Body of pancreas (tissue), 4 donors: ENCODE data around the gene RELL2. TPM values are rescaled to one million over a fixed set of nuclear protein-coding genes. Genes with fewer than 3 reads are reported as not detected.

Experiments used
- ATAC-seq: fragments of 150-250 bp; one replicate; pipeline ENCODE4 v1.9.1; 2016
- DNase-seq, 4 donors: peaks; one replicate each; pipeline ENCODE4 v3.0.0-alpha.2; 2019
- H3K27ac ChIP-seq, 4 donors: fragments of 200-600 bp; sonication (generic); 1 replicate in 3 of 4; 2 replicates in 1 of 4; pipeline versions ENCODE4 v1.5.1 to v1.6.1; 2016 to 2019; ENCODE audit warnings: mild to moderate bottlenecking in 1 of 4, mixed read lengths in 1 of 4, moderate library complexity in 1 of 4
- H3K27me3 ChIP-seq, 2 donors: fragments of 200-600 bp; sonication (generic); one replicate each; pipeline ENCODE4 v1.6.0; 2016; ENCODE audit warnings: mild to moderate bottlenecking in 1 of 2
- H3K36me3 ChIP-seq, 2 donors: fragments of 200-600 bp; sonication (generic); replicated peaks in 1 of 2; 2 replicates each; pipeline ENCODE4 v1.5.1; 2016; ENCODE audit warnings: low read depth in 2 of 2; ENCODE audit not compliant: insufficient read depth in 1 of 2
- H3K4me1 ChIP-seq: fragments of 200-600 bp; sonication (generic); one replicate; pipeline ENCODE4 v1.6.0; 2016
- H3K4me3 ChIP-seq, 2 donors: fragments of 200-600 bp; sonication (generic); 1 replicate in 1 of 2; 2 replicates in 1 of 2; pipeline ENCODE4 v1.5.1; 2016 to 2019
- H3K9me3 ChIP-seq, 3 donors: fragments of 200-600 bp; sonication (generic); 1 replicate in 2 of 3; 2 replicates in 1 of 3; pipeline ENCODE4 v1.5.1; 2016
- POLR2A ChIP-seq, 3 donors: fragments of 450-650 bp; IDR thresholded peaks; one replicate each; pipeline ENCODE4 v1.6.1; 2016; ENCODE audit warnings: antibody characterized with exemption in 3 of 3, mild to moderate bottlenecking in 2 of 3
- WGBS, 2 donors: methylation state at CpG; one replicate each; pipeline ENCODE4 v1.1.5; 2017; 5-methylcytosine and 5-hydroxymethylcytosine counted together
- intact Hi-C: fragments of 100-400 bp; cut with DNase I; formaldehyde crosslinking; loops from one replicate; pipeline ENCODE4 v1.15.1; 2023
- total RNA-seq, 2 donors: library from RNA; depleted of rRNA; stranded (reverse); fragments of >200 nt; gene quantifications; one replicate each; pipeline ENCODE4 v1.1.0, GENCODE V29; 2016
- TF ChIP-seq, protein P1 (sequence below), 7 experiments: fragments of 450-650 bp in 4 of 7; fragments of 200-600 bp in 3 of 7; sonication (generic) in 3 of 7; IDR thresholded peaks; one replicate each; pipeline ENCODE4 v1.5.1; 2016 to 2019; ENCODE audit warnings: antibody characterized with exemption in 7 of 7

Gene RELL2
- total RNA-seq, 2 donors from 2014 or later, result 2.9 to 8.9 TPM

DNA sequence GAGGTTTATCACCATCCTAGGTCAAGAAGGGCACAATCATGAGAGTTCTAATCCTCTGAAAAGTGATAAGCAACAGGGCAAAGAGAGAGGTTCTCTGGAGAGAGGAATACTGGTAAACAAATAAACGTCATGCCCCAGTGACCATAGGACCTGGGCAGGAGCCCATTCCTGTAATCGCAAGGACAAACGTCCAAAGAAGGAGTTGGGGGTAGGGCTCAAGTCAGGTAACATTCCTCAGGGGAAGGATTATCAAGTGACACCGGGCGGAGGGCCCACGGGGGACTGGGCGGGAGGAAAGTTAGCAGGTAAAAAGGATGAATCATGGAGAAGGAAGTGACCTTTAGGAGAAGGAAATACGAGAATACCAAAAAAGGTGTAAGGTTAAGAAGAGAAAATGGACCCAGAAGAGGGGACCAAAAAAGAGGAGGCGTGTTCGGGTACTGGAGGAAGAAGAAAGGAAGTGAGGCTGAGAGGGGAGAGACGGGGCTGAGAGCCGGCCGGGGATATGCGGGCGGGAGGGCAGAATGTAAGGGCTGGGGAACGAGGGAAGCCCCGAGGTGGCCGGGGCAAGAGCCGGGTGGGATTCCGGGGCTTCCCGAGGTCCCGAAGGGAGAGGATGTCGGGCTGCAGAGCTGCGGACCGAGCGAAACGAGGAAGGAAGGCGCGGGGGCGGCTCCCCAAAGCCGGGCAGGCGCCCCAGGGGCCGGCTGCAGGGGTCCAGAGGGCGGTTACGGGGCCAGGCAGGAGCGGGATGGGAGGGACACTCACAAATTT, 18.6 kb upstream of the RELL2 start:
- ATAC-seq (peak; percentile 81), DNase-seq (peak; percentile 90 to 93 (median 90))
- Histone ChIP-seq H3K36me3 (peaks cover 0 to 1% of the 10 kb centered on the region in 2 donors), H3K4me1 (peaks cover 38% of the 10 kb centered on the region), H3K27ac (peak overlapping the region; percentile 98 to 100 (median 98)), H3K9me3 (no peaks in the 10 kb centered on the region), H3K27me3 (no peaks in the 10 kb centered on the region), H3K4me3 (peak overlapping the region; percentile 60 to 94)
- 0 to 1% methylated on average over 32 to 34 of the region's 36 CpGs for WGBS, 2 donors
- intact Hi-C loops, result no loop called here
- TF ChIP-seq, protein P1, sequence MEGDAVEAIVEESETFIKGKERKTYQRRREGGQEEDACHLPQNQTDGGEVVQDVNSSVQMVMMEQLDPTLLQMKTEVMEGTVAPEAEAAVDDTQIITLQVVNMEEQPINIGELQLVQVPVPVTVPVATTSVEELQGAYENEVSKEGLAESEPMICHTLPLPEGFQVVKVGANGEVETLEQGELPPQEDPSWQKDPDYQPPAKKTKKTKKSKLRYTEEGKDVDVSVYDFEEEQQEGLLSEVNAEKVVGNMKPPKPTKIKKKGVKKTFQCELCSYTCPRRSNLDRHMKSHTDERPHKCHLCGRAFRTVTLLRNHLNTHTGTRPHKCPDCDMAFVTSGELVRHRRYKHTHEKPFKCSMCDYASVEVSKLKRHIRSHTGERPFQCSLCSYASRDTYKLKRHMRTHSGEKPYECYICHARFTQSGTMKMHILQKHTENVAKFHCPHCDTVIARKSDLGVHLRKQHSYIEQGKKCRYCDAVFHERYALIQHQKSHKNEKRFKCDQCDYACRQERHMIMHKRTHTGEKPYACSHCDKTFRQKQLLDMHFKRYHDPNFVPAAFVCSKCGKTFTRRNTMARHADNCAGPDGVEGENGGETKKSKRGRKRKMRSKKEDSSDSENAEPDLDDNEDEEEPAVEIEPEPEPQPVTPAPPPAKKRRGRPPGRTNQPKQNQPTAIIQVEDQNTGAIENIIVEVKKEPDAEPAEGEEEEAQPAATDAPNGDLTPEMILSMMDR (IDR thresholded peaks at IDR 0.05), result no peak
- peak in 2 of 3 donors; percentile 36 to 42 for TF ChIP-seq POLR2A (IDR thresholded peaks at IDR 0.05)

DNA sequence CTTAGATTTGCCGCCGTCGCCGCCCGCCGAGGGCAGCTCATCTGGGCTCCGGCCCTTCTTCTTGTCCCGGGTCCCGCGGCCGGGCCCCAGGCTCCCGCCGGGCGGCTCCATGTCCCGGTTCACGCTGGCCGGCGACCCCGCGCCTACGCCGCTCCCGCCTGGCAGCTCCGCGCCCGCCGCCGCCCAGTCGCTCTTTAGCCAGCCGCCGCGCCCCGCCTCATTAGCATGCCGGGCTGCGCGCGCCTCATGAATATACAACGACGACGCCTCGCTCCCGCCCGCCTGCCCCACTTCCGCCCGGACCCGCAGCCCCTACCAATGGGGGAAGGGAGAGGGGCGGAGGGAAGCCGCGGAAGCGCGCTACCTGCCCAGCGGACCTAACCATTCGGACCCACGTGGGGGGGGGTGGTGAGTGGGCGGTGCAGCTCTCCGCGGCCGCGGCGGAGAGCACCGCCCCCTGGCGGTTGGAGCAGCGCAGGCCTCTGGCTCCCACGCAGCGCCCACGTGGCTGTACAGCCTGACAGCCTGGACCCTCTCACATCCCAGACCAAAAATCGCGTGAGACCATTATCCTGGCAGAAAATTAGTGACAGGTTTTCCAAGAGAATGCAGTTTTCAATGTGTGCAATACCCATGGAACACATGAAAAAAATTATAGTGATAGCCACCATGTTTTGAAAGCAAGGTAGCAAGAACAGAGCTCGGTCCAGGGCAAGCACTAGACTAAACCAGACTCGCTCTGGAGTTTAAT, 17.8 kb upstream of the RELL2 start, which contains the start of gene DIAPH1:
TSS of gene DIAPH1 (minus strand) at position 197 of the 751 bp plus-strand sequence. CDS start at position 111, 86 bp downstream.
- peak within 1 kb of the TSS; percentile 98 to 100 (median 98) for H3K27ac ChIP-seq

DNA sequence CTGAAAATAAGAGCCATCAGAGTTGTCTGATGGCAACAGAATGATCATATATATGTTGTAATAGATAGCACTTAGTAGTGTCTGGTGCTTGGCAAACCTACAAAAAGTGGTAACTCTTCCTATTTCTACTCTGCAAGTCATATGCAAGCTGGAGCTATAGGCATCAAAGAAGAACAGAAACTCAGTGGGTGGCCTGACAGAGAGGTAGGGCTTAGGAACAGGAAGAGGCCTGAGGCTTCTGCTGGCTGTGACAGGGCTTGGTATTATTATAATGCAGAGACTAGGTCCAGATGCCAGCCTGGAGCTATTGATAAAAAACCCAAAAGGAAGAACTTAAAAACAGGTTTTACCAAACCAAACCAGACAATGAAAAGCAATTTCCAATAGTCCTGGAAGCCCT, 13.6 kb upstream of the RELL2 start:
- H3K36me3 ChIP-seq, result peaks cover 3 to 11% of the 10 kb centered on the region in 2 donors
- intact Hi-C loops, result no loop called here
- ATAC-seq, result no peak

More for the DNA sequence above, 17.8 kb upstream of the RELL2 start, which contains the start of gene DIAPH1:
- no peaks in the 10 kb centered on the region for H3K9me3 ChIP-seq
- H3K4me3 ChIP-seq, result peak within 1 kb of the TSS; percentile 60 to 94
- intact Hi-C loops, result no loop called here
- DNase-seq, result peak; percentile 99
- ATAC-seq, result peak; percentile 94
- H3K36me3 ChIP-seq, result peaks cover 0 to 1% of the 10 kb centered on the region in 2 donors
- WGBS, 2 donors, result 2 to 13% methylated on average over 4 to 70 of the region's 70 CpGs
- TF ChIP-seq, protein P1 (IDR thresholded peaks at IDR 0.05), result peak; percentile 97 to 100 (median 99)
- peak; percentile 76 to 97 (median 83) for TF ChIP-seq POLR2A (IDR thresholded peaks at IDR 0.05)
- peaks cover 31% of the 10 kb centered on the region for H3K4me1 ChIP-seq
- no peaks in the 10 kb centered on the region for H3K27me3 ChIP-seq

DNA sequence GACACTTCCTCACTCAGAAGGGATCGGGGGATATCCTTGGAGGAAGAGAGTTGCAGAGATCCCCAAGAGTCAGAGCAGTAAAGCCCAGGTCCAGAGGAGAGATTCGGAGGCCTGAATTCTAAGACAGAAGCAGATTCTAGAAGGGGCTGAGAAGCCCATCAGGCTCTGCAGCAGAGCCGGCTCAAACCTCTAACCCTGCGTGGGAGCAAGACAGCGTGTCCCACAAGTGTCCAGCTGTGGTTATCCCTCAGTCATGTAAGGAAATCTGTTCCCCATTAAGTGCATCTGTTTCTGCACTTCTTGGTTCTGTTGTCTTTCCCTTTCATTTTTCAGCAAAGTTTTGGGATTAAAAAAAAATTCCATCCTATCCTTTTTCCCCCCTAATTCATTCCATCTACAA, 13.2 kb upstream of the RELL2 start:
- Histone ChIP-seq H3K36me3 (peaks cover 3 to 11% of the 10 kb centered on the region in 2 donors), H3K4me1 (no peaks in the 10 kb centered on the region), H3K9me3 (no peaks in the 10 kb centered on the region), H3K4me3 (no peak overlapping the region), H3K27me3 (no peaks in the 10 kb centered on the region), H3K27ac (peak overlapping the region in 1 of 4 donors; percentile 14)
- ATAC-seq, result no peak
- no peak for TF ChIP-seq POLR2A (IDR thresholded peaks at IDR 0.05)
- TF ChIP-seq, protein P1 (IDR thresholded peaks at IDR 0.05), result no peak
- no peak for DNase-seq
- intact Hi-C loops, result no loop called here
- WGBS, 2 donors, result 74 to 86% methylated on average over 5 of the region's 5 CpGs

More for the DNA sequence above, 13.6 kb upstream of the RELL2 start:
- no peaks in the 10 kb centered on the region for H3K9me3 ChIP-seq
- no peak for TF ChIP-seq POLR2A (IDR thresholded peaks at IDR 0.05)
- TF ChIP-seq, protein P1 (IDR thresholded peaks at IDR 0.05), result no peak
- H3K27ac ChIP-seq, result peak overlapping the region in 1 of 4 donors; percentile 14
- peak in 1 of 4 donors; percentile 45 for DNase-seq
- no peak overlapping the region for H3K4me3 ChIP-seq
- H3K27me3 ChIP-seq, result no peaks in the 10 kb centered on the region
- no peaks in the 10 kb centered on the region for H3K4me1 ChIP-seq
